GM12878 (cell line): ENCODE results near the gene ZNF771. TPM values are rescaled to one million over a fixed set of nuclear protein-coding genes. Genes with fewer than 3 reads are reported as not detected.

Experiments
- ATAC-seq: fragments of 200-7000 bp; cut with Tn5 transposase; 3 replicates; pipeline ENCODE4 v1.9.1; 2020; ENCODE audit warnings: mild to moderate bottlenecking, moderate library complexity
- BruUV-seq: library from RNA; stranded (reverse); fragments of 400-500 nt; replicated peaks from 2 replicates; lab custom pipeline; 2021; lab: Mats Ljungman, UMichigan
- CTCF ChIA-PET: fragments of 300-600 bp; sonication (Branson Sonifier 250); formaldehyde crosslinking; extraction: SDS; loops from one replicate; lab custom pipeline; 2021; ENCODE audit warnings: inconsistent platforms; lab: Yijun Ruan, JAX
- POLR2A ChIA-PET: fragments of 350-600 bp; formaldehyde crosslinking; extraction: SDS; loops from one replicate; lab custom pipeline; 2021; ENCODE audit warnings: inconsistent platforms; lab: Charles Lee
- RAD21 ChIA-PET: fragments of 300-600 bp; sonication (Branson Sonifier 250); formaldehyde crosslinking; loops from one replicate; lab custom pipeline; 2023; ENCODE audit warnings: antibody characterized with exemption; ENCODE audit not compliant: unreplicated experiment; lab: Charles Lee
- SMC1A ChIA-PET: fragments of 300-600 bp; sonication (Branson Sonifier 250); formaldehyde crosslinking; loops from one replicate; lab custom pipeline; 2023; ENCODE audit not compliant: unreplicated experiment, uncharacterized antibody; lab: Charles Lee
- DNase-seq: peaks from one replicate; pipeline ENCODE4 v3.0.0-alpha.2; 2011; ENCODE audit warnings: low read depth, low spot score
- FAIRE-seq: peaks from 3 replicates; lab custom pipeline; 2011; peaks lifted over from hg19 to GRCh38; lab: Jason Lieb, UNC
- H2AFZ ChIP-seq: 2 replicates; pipeline ENCODE4 v1.6.0; 2011; ENCODE audit warnings: low read depth, low read length, control low read depth; ENCODE audit not compliant: control insufficient read depth
- H3K27ac ChIP-seq: 2 replicates; pipeline ENCODE4 v1.5.1; 2011; ENCODE audit warnings: control low read depth; ENCODE audit not compliant: control insufficient read depth, insufficient read depth
- H3K27me3 ChIP-seq, 2 experiments: replicated peaks in 1 of 2; 2 replicates each; pipeline versions ENCODE4 v1.6.0 to v1.6.1; 2011; ENCODE audit warnings: low read length in 1 of 2; ENCODE audit not compliant: control insufficient read depth in 2 of 2, insufficient read depth in 2 of 2
- H3K36me3 ChIP-seq, 2 experiments: 2 replicates each; pipeline ENCODE4 v1.5.1; 2011; ENCODE audit warnings: low read length in 1 of 2; ENCODE audit not compliant: control insufficient read depth in 2 of 2, insufficient read depth in 2 of 2
- H3K4me1 ChIP-seq: 2 replicates; pipeline ENCODE4 v1.6.1; 2011; ENCODE audit warnings: mild to moderate bottlenecking, low read length, moderate library complexity, mixed read lengths; ENCODE audit not compliant: control insufficient read depth, insufficient read depth
- H3K4me2 ChIP-seq: 2 replicates; pipeline ENCODE4 v1.6.0; 2011; ENCODE audit warnings: control low read depth; ENCODE audit not compliant: control insufficient read depth, insufficient read depth
- H3K4me3 ChIP-seq: fragments of 200-600 bp; sonication (generic); 2 replicates; pipeline ENCODE4 v1.5.1; 2016
- H3K79me2 ChIP-seq: 2 replicates; pipeline ENCODE4 v1.6.0; 2011; ENCODE audit warnings: low read length; ENCODE audit not compliant: control insufficient read depth, insufficient read depth
- H3K9ac ChIP-seq: 2 replicates; pipeline ENCODE4 v1.8.0; 2011; ENCODE audit warnings: low read length, control low read depth, mixed read lengths; ENCODE audit not compliant: control insufficient read depth, insufficient read depth
- H3K9me3 ChIP-seq: replicated peaks from 3 replicates; pipeline ENCODE4 v1.5.1; 2011; ENCODE audit warnings: mild to moderate bottlenecking, low read length; ENCODE audit not compliant: control insufficient read depth, insufficient read depth
- H4K20me1 ChIP-seq: 2 replicates; pipeline ENCODE4 v1.6.0; 2011; ENCODE audit not compliant: control insufficient read depth, insufficient read depth
- CBFB ChIP-seq: IDR thresholded peaks from 2 replicates; pipeline ENCODE4 v1.6.1; 2016; ENCODE audit warnings: antibody characterized with exemption, low read depth
- MLLT1 ChIP-seq: fragments of 450-650 bp; IDR thresholded peaks from 2 replicates; pipeline ENCODE4 v1.6.1; 2016; ENCODE audit warnings: mild to moderate bottlenecking
- ZNF687 ChIP-seq: fragments of 450-650 bp; IDR thresholded peaks from 2 replicates; pipeline ENCODE4 v1.6.1; 2017; ENCODE audit warnings: mild to moderate bottlenecking, moderate library complexity
- WGBS: methylation state at CpG from one replicate; pipeline ENCODE4 v1.1.6; 2016; ENCODE audit warnings: low lambda C conversion rate; ENCODE audit not compliant: insufficient replicate concordance, insufficient coverage; ENCODE audit errors: missing lambda C conversion rate; 5-methylcytosine and 5-hydroxymethylcytosine counted together
- in situ Hi-C: fragments of 300-500 bp; cut with MboI; formaldehyde crosslinking; loops from 9 replicates; pipeline ENCODE4 v1.14.3; 2018; ENCODE audit warnings: mixed read lengths
- intact Hi-C: fragments of 100-400 bp; cut with micrococcal nuclease; formaldehyde crosslinking; loops from one replicate; pipeline ENCODE4 v1.14.2; 2022; ENCODE audit not compliant: unreplicated experiment
- polyA plus RNA-seq, 11 experiments: library from polyadenylated mRNA; depleted of rRNA in 4 of 11; unstranded in 6 of 11; stranded (reverse) in 5 of 11; fragments of >200 nt; fragmentation: Nextera tagmentation in 4 of 11; fragmentation: Illumina TruSeq in 1 of 11; extraction: Ambion mirVana in 4 of 11; extraction: Trizol in 1 of 11; gene quantifications; 1 replicate in 1 of 11; 2 replicates in 10 of 11; pipeline versions ENCODE4 v1.2.1 to v1.2.3, GENCODE V29; 2011 to 2016; ENCODE audit warnings: inconsistent platforms in 2 of 11, missing spikeins in 2 of 11, low read depth in 1 of 11
- total RNA-seq, 4 experiments: library from RNA; depleted of rRNA in 3 of 4; stranded (reverse); fragments of >200 nt in 3 of 4; fragmentation: Illumina TruSeq in 1 of 4; extraction: Trizol in 1 of 4; gene quantifications; 2 replicates each; pipeline versions ENCODE4 v1.2.1 to v1.2.3, GENCODE V29; 2013 to 2021

ZNF771 gene
- total and polyA plus RNA-seq, 10 of the 15 experiments (the other 5 are each of a cell fraction or from before 2014, with no cell fraction given): 0.98 to 7.6 (median 3.7) TPM

- CTCF ChIA-PET: interaction anchor here (0.6 to 3.6 kb wide), 11 partner anchors 8 to 325 kb away, joined by 3 to 20 read pairs (median 5); partner anchors contain the start of genes DCTPP1, TBC1D10B, TBX6 and ZNF764
- H3K9me3 ChIP-seq: no peaks in the 10 kb centered on the region
- POLR2A ChIA-PET: interaction anchor here (0.7 to 2.0 kb wide), 11 partner anchors 7 to 326 kb away, joined by 3 to 11 read pairs (median 5); partner anchors contain the start of genes DCTPP1, SEPTIN1, TBX6 and ZNF48
- no peak for FAIRE-seq
- TF ChIP-seq ZNF687: no peak
- TF ChIP-seq MLLT1: 0 out of 2 replicates have a peak, but pooled peaks have one; percentile 42
- no peak for TF ChIP-seq CBFB
- TF ChIP-seq, all 136 proteins: peak for 1
- WGBS: 87% methylated on average over 18 of the region's 18 CpGs
- Histone ChIP-seq H3K79me2 (no peaks in the 10 kb centered on the region), H3K27me3 (no peaks in the 10 kb centered on the region), H3K36me3 (peaks cover 3 to 6% of the 10 kb centered on the region in 2 experiments; a peak in 3 of 4 replicates), H3K4me1 (peaks cover 8% of the 10 kb centered on the region), H3K9ac (peak overlapping the region; percentile 60), H3K4me3 (peak overlapping the region; percentile 69), H2AFZ (peak overlapping the region; percentile 94), H4K20me1 (no peaks in the 10 kb centered on the region), H3K4me2 (peak overlapping the region; percentile 82), H3K27ac (0 out of 2 replicates have a peak overlapping the region, but pooled peaks have one; percentile 47)
- intact Hi-C loops: no loop called here
- DNase-seq: no peak
- no peak for ATAC-seq
- no TSS peak for BruUV-seq
- RAD21 ChIA-PET: interaction anchor here (0.9 to 2.0 kb wide), 16 partner anchors 8 to 326 kb away, joined by 3 to 17 read pairs (median 5); partner anchors contain the start of genes CORO1A, DCTPP1, TBC1D10B and TBX6
- in situ Hi-C loops: no loop called here
- SMC1A ChIA-PET: interaction anchor here (0.6 to 1.5 kb wide), 8 partner anchors 7 to 278 kb away, joined by 3 to 12 read pairs (median 5); partner anchors contain the start of genes DCTPP1, TBC1D10B and ZNF747
Measured at GRCh38 chr16:30416624-30417528, 9.5 kb downstream of the ZNF771 start.
